GM18867 (cell line): ENCODE results near the gene MEF2C.
"Not testable (repeated sequence)": the region's sequence is repeated elsewhere in the genome, so short reads cannot be mapped to it uniquely, and the experiment has no call there.

Experiments used
- ATAC-seq: cut with Tn5 transposase; IDR thresholded peaks from one replicate; pipeline ENCODE4 v1.9.1; 2021; ENCODE audit warnings: mild to moderate bottlenecking, moderate library complexity; ENCODE audit not compliant: unreplicated experiment

The MEF2C gene

DNA sequence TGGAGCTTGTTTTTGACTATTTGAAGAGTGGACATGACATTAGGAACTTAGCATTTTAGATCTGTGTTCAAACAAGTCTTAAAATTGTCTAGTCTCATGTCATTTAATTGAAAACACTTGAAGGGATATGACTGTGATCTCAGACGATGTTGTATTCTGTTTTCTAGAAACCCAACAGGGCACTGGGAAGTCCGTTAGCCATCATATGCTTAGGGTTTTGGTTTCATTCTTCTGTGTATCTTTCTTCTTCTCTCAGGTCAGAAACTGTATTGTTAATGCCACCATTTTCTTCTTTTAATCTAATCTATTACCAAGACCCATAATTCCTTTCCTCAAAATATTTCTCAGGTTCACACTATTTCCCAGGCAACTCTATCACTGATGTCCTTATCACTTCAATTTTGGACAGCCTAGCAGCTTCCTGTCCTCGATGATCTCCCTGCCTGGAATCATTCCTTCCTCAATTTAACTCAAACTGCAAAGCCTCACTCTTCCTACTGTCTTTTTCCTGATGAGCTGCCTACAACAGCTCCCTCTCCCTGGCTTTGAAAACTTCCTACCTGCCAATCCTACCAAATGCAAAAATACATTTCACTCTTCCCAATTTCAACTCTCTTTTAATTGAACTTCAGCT is 77.7 kb downstream of the MEF2C start:
- ATAC-seq = peak; percentile 54

DNA sequence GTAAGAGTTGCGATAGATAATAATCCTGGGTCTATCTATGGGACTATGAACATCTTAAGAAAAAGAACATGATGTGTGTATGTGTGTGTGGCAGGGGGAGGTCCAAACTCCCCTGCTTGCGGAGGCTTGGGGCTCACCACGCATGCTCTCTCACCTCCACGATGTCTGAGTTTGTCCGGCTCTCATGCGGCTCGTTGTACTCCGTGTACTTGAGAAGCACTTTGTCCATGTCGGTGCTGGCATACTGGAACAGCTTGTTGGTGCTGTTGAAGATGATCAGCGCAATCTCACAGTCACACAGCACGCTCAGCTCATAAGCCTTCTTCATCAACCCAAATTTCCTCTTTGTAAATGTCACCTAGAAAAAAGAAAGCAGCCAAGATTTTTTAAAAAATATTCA is 78.5 kb downstream of the MEF2C start:
- no peak for ATAC-seq

DNA sequence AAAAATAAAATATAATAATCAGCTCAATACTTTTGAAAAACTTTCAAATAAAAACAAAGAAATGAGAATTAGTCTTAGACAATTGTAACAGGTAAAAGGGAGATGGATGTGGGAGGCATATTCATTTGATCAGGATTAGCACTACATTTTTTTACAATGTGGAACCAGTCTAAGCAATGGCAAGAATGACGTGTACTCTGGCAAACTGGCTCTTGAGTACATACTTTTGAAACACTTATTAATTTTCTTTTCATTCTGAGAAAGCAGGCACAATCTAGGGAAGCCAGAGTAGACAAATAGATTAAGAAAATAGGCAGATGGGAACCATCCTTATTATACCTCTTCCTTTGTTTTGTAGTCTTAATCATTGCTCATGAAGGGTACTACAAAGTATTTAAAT is 79.7 kb downstream of the MEF2C start:
- no peak for ATAC-seq

DNA sequence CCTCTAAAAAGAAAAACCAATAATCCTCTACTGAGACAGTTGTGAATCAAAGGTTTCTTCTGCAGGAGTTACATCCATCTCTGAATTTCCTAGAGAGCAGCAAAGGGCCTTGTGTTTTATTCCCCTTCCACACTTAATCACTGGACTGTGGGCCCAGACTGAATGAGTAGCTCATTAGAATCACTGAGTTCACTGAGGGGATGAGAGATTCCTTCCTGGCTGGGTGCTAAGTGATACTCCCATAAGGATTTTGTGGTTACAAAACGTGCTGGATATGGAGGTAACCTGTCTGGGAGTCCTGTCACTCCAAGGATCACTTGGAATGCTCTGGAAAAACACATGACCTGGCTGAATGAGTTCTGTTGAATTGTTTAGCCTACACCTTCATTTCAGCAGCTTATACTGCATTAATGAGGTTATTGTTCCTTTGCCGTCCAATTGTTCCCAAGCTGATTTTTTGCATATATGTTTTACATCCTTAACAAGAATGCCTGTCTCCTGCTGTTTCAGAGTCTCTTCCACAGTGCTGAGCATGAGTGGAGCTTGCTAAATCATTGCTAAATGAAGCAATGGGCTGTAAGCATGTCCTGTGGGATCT is 82.9 kb downstream of the MEF2C start:
- ATAC-seq = no peak

DNA sequence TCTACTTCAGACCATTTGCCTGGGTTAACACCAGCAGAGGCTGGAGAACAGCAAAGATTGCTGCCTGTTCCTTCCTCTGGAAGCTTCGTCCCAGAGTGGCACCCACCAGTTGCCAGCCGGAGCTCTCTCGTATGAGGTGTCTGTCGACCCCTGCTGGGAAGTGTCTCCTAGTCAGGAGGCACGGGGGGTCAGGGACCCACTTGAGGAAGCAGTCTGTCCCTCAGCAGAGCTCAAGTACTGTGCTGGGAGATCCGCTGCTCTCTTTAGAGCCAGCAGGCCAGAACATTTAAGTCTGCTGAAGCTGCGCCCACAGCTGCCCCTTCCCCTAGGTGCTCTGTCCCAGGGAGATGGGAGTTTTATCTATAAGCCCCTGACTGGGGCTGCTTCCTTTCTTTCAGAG is 84.1 kb downstream of the MEF2C start:
- not testable (repeated sequence) for ATAC-seq

DNA sequence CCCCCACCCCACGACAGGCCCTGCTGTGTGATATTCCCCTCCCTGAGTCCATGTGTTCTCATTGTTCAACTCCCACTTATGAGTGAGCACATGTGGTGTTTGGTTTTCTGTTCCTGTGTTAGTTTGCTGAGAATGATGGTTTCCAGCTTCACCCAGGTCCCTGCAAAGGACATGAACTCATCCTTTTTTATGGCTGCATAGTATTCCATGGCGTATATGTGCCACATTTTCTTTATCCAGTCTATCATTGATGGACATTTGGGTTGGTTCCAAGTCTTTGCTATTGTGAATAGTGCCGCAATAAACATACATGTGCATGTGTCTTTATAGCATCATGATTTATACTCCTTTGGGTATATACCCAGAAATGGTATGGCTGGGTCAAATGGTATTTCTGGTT is 89.2 kb downstream of the MEF2C start:
- ATAC-seq = not testable (repeated sequence)

DNA sequence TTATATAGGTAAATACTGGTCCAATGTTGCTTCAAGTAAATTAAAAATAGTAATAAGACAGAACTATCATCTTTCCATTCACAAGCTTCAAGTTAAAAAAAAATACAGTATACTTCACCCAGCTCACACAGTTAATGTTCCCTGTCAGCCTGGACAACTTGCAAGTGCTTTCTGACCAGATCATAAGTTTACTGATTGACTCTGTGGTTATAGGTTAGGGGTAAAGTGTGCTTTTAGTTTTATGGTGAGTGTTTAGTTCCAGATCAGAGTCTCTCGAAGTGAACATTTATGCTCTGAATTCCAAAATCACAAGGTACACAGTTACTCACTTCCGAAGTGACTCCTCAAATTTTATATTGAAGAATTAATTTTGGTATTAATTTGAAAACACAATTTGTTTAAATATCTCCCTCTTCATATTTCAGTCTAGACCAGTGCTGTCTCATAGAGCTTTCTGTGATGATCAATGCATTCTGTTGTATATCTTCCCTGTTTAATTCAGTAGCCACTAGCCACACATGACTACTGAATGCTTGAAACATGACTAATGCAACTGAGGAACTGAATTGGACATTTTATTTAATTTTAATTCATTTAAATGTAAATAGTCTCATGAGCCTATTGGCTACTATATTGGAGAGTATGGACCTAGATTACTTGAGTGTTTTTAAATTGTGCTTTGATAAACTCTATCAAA is 90.7 kb downstream of the MEF2C start:
- peak; percentile 79 for ATAC-seq

DNA sequence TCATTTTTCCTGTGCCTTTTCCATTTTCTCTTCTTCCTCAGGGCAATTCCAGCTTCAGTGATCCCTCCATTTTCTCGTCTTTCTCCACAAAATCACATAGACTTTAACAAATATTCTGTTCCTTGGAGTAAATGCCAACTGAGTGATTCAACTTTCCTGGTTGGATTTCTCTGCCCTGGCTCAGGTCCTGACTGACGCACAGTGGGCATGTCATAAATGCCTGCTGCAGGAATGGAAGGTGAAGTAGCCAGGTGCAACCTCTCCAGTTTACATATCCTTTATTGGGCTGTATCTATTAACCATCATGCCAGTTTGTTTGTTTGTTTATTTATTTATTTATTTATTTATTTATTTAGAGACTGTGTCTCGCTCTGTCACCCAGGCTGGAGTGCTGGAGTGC is 95.1 kb downstream of the MEF2C start:
- ATAC-seq = no peak

DNA sequence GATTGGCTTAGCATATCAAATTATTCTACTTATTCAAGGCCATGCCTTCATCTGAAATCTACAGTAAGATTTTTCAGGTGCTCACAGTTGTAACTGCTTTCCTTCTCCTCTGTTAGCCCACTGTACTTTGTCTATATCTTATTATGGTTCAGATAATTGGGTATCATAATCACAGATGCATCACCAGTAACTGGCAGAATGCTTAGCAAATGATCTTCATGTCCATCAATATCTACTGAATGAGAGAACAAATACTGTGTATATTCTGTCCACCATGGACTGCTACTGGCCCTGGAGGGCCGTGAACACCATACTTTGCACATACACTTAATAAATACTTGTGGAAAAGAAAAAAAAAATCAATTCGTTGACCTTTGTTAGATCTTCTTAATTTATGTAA is 96.2 kb downstream of the MEF2C start:
- ATAC-seq = no peak

DNA sequence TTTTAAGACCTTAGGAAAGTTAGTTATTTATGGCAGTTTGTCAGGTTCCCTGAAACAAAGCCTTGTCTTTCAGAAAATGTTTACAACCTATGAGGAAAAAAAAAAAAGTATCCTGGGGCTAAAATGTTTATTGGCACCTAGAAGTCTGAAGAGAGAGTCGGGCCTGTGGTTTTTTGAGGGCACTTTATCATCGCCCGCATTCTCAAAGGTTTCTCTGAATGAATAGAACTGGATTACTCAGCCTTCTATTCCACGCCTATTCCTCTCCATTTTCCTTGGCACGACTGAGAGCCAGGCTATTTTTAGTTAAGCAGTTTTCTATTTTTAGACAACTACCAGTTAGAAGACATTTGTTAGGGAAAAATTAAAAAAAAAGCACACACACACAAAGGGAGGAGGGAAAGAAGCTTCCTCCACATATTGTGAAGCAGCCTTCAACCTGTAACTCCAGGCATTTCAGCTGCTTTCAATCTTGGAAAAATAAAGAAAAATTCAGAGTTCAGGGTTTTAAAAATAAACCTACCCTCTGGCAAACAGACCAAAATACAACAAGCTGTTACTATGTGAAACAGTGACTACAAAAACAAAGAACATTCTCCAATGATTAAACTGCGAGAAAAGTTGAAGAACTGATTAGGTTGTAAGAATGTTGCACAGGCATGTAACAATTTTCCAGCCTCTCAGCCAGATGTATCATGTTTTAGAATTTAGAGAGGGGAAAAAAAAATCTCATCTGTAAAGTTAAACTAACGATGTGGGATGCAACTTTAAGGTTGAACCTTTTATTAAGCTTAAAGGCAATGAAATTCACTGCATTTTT is 97.0 kb downstream of the MEF2C start:
- peak; percentile 53 for ATAC-seq

DNA sequence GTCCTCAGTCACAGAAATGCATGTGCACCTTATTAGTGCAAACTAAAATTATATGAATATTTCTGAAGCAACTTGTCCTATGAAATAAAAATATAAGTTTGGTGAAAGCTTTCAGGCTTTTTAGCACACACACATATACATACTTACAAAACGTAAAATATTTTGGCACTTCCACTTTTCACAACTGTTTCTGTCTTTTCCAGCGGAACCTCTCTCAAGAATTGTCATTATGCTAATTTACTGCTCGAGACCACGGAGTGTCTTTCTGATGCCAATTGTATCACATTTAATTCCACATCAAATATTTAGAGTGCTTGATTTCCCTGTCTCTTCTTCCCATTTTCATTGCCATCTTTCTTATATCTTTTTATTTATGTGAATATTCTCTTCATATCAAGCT is 100.4 kb downstream of the MEF2C start:
- no peak for ATAC-seq

DNA sequence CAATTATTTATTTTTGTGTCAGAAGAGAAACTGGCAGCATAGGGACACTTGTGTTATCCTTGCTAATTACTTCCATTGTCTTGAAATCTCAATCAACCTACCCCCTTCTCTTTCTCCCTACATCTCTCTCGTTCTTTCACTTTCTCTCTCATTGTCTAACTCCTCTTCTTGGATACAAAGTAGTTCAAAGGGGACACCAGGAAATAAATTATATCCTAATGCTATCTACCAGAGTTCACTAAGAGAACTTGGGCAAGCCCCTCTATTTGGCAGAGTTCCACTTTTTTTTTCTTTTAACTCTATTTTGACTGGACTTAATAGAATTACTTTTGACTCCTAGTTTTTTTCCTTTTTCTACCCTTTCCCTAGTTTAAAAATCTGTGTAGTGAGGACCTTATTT is 102.2 kb downstream of the MEF2C start:
- no peak for ATAC-seq

DNA sequence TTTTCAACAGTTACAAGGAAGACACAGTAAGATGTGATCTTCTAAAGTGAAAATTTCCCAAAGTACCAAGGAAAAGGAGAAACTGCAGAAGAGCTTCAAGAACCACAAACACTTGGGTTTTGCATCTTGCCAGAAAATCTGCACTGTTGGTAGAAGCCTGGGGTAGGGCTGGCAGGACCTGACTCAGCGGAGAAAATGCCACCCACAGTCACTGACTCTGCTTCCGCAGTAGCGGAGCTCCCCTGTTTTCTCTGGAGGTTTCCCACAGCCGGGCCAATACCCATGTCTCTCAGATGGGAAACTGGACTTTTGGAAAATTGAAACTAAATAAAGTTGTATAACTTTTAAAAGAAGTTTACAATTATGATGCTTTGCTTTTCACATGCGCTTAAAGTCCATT is 104.2 kb downstream of the MEF2C start:
- no peak for ATAC-seq

DNA sequence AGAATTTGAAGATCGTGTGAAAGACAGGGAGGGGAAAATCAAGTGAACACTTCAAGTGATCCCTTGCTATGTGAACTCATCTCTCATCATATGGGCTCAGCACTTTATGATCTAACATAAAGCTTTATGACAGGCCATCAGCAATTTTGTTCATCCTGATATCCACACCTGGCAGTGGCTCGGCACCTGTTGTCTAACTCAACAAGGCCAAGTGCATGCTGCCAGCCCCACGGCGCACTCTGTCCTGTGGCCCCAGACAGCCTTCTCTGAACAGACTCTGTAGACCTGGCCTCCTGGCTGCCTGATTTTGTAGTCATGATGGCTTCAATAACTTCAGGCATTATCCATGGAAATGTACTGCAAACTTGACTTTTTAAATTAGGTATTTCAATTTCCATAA is 106.3 kb downstream of the MEF2C start:
- no peak for ATAC-seq

DNA sequence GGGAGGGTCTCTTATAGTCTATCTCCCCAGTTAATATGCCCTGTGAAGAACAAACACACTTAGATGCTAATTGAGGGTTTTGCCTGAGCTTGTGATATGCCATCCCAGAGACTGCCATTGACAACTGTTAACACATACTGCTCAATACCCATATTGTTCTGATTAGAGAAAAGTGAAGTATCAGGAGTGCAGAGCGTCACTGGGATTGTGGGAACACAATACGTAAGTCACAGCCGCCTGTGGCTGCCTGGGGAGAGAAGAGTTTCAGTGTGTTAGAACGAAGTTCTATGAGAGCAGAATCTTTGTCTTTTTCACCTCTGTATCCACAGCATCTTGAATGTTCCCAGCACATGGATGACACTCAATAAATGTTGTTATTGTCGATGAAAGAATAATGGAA is 110.2 kb downstream of the MEF2C start:
- ATAC-seq = no peak

DNA sequence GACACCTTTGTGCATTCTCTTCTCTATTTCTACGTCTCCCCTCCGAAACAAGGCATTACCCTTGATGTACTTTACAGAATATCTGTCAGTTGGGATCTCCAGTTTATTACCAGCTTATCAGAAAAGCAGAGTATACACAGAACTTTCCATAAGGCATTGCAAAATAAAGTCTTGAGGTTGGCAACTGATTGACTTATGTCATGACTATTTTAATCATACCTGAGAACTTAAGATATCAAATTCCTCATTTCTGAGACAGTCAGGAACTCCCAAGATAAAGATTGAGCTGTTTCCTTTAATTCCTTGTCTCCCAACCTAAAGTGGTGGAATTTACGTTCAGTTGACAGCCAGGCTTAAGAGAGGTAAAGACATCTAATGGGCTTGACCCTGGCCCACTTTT is 110.9 kb downstream of the MEF2C start:
- ATAC-seq = no peak

DNA sequence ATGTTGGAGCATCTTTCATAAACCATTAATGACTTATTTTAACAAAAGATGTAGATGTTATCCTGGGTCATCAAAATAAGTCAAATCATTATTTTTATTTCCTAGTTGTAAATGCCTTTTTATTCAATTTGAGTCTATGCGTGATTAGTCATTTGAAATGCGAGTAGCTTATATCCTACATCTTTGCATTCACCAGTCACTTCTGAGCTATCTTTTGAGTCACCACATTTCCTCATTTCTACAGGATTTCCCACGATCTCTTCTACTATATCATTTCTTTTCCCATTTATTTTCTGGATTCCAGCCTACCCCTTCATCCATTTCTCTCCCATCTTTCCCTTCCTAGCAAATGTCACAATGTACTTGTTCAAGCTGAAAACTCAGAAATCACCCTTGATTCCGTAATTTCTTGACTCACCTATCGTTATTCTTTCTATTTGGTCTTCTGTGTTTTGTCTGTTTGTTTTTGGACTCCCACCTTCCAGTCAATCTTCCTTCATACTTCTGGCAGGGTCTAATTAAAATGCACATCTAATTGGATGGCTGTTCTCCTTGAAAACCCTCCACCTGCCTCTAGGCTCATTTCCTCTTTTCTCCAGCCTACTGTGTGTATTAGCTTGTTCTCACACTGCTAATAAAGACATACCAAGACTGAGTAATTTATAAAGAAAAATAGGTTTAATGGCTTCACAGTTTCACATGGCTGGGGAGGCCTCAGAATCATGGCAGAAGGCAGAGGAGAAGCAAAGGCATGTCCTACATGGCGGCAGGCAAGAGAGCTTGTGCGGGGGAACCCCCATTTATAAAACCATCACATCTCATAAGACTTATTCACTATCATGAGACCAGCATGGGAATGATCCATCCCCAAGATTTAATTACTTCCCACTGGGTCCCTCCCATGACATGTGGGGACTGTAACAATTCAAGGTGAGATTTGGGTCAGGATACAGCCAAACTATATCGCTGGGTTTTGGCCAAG is 112.4 kb downstream of the MEF2C start:
- ATAC-seq = no peak

DNA sequence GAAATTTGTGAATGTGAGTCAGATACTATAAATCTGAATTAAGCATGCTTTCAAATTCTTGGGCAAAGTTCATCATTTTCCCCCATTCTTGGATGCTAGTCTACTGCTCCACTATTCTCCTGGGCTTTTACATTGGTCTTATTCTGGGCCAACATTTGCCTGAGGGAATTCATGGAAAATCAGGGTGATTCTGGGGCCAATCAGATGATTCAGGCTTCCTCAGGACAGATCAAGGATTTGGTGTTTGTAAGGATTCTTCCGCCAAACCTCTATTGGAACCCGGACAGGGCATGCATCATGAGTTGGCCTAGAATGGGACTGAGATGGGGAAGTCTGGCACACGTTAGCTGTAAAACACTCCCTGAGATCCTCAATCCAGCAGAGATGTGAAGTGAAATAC is 113.8 kb downstream of the MEF2C start:
- ATAC-seq = no peak

DNA sequence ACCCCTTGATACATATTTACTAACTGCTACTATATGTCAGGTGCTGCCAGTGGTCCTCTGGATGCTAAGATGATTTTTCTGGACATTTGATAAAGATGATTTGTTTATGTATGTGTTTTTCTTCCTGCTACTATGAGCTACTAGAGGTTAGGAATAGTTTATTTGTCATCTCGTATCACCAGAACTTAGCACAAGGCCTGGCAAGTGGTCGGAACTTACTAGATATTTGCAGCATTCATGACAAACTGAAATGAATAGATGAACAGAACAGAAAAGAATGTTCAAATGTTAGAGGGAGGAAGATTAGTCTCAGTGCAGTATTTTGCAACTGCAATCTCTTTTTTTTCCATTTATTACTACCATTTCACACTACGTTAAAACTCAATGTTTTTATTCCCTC is 114.6 kb downstream of the MEF2C start:
- ATAC-seq = no peak

DNA sequence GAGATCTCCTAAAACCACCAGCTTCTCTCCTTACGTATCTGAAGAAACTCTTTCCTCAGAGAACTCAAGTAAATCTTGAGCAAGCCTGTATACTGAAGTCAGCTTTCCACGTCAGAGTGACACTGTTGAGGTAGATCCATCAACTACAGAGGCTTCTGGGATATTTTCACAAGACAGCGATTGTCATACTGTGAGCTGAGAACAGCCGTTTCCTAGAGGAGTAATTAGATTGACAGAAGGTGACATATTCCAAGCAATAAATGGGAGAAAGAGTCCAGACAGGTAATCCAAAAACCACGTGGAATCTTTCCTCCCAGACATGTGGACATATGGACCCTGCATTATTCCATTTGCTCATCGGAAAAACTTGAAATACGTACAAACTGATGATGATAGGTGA is 117.2 kb downstream of the MEF2C start:
- ATAC-seq = no peak

DNA sequence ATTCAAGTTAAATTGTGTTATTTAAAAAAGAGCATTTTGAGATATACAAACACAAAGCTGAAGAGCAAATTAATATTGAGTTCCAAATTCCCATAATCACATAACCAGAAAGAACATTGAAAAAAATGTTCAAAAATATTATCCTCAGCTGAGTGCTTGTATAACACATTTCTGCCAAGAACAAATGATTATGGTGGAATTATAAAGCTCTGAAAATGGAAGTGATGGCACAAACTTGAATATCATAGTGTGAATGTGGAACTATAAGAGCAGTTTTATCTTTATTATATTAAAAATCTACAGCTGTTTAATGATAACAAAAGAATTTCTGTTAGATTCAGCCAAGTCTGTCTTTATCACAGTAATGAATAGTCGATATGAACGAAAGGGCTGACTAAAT is 117.8 kb downstream of the MEF2C start:
- no peak for ATAC-seq
